ENCODE data around the gene OVAAL. TPM values are rescaled to one million over a fixed set of nuclear protein-coding genes. Genes with fewer than 3 reads are reported as not detected.

Gene OVAAL
- total and polyA plus RNA-seq, 9 of the 15 experiments (the other 6 are each of a cell fraction or from before 2014, with no cell fraction given), result 0.04 to 0.18 (median 0.08) TPM; not detected in 4

GRCh38 chr1:180525715-180526039 is 33.1 kb upstream of the OVAAL start:
- CTCF ChIA-PET (ENCODE audit: low intra/inter-chr PET ratio), result no interaction called here
- no peak overlapping the region for H3K4me2 ChIP-seq (ENCODE audit: insufficient read depth, low read length)
- H3K27ac ChIP-seq (ENCODE audit: extremely low read depth, low read depth, low read length), result no peak overlapping the region
- WGBS (ENCODE audit: insufficient coverage, low coverage, missing lambda C conversion rate), result 38% methylated on average over 2 of the region's 2 CpGs
- no peaks in the 10 kb centered on the region for H3K27me3 ChIP-seq (ENCODE audit: control insufficient read depth in 2 of 2, insufficient read depth in 2 of 2, low read length in 2 of 2)
- H3K9me1 ChIP-seq (ENCODE audit: control insufficient read depth, insufficient read depth, low read length), result no peaks in the 10 kb centered on the region
- intact Hi-C loops (cut with micrococcal nuclease) (no loop called here), in situ Hi-C loops (cut with MboI) (loop anchor here (5.0 kb wide), 1 partner anchor 897 kb away; no protein-coding TSS in a partner anchor)
- TF ChIP-seq ZBTB1 (CRISPR knock-in tag; IDR thresholded peaks at IDR 0.05; ENCODE audit: borderline replicate concordance, low read depth) (no peak), KLF10 (CRISPR knock-in tag; IDR thresholded peaks at IDR 0.05) (no peak), SMC3 (conservative IDR thresholded peaks at IDR 0.05; ENCODE audit: insufficient read depth, low read depth, low read length) (no peak), THAP7 (CRISPR knock-in tag; IDR thresholded peaks at IDR 0.05) (no peak), ZMIZ1 (IDR thresholded peaks at IDR 0.05; ENCODE audit: low read depth in 2 of 2, low read length in 2 of 2) (no peak)
- H3K36me3 ChIP-seq (ENCODE audit: control insufficient read depth, insufficient read depth, low read length), result no peaks in the 10 kb centered on the region
- no peak overlapping the region for H3K4me3 ChIP-seq
- H3K9me3 ChIP-seq (replicated peaks; ENCODE audit: control insufficient read depth, insufficient read depth, low read depth, low read length), result no peaks in the 10 kb centered on the region
- POLR2A ChIA-PET, result no interaction called here
- ATAC-seq (no peak), DNase-seq (ENCODE audit: extremely low read depth in 1 of 4, low spot score in 3 of 4) (no peak), FAIRE-seq (no peak)
- H3K9ac ChIP-seq (ENCODE audit: insufficient read depth in 1 of 2, low read depth in 2 of 2, low read length in 2 of 2), result no peak overlapping the region
- H3K79me2 ChIP-seq (ENCODE audit: control insufficient read depth, insufficient read depth, low read length), result no peaks in the 10 kb centered on the region
- peaks cover 9 to 28% of the 10 kb centered on the region in 2 experiments; a peak in 3 of 5 replicates for H3K4me1 ChIP-seq (replicated peaks in 1 of 2; ENCODE audit: control insufficient read depth in 2 of 2, insufficient read depth in 2 of 2, low read length in 2 of 2)
- no peaks in the 10 kb centered on the region for H4K20me1 ChIP-seq (replicated peaks; ENCODE audit: control insufficient read depth, insufficient read depth, low read length)
- no peak overlapping the region; the same call in 1 of the 2 replicates for H2AFZ ChIP-seq (ENCODE audit: low read depth, low read length)
- BruUV-seq (replicated peaks), result no TSS peak
